ENCODE measurements around the gene ABHD18.
"Not testable (repeated sequence)": the region's sequence is repeated elsewhere in the genome, so short reads cannot be mapped to it uniquely, and the experiment has no call there.

The ABHD18 gene

DNA sequence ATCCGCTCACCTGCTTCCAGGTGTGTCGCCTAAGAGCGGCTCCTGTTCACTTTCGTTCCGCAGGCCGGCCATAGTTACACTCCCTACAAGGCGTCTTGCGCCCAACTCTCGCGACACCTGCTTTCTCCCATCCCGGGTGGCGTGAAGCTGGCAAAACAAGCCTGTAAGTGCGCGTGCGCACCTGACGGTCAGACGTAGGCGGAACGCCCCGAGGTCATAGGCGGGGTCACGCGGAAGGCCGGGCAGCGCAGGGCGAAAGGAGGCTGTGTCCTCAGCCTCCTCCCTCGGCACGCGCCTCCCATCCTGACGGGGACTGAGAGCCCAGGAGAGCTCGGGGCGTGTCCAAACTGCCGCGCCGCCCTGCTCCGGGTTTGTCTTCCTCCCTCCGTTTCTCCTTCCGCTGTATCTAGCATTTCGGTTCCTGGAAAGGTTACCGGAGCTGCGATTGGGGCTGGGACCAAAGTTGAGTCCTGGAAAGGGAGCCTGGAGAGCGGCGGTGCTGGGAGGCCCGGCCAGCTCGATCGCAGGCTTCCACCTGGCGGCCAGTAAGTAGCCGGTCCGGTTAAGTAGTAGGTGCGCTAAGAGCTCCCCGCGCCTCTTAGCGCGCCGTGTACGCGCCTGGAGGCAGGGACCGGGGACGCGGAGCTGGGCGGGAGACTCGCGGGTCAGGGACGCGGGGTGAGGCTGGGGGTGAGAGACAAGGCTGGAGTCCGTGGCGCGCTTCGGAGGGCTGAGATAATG lies at the start of gene ABHD18, which contains the start of gene MFSD8:
TSS of gene ABHD18 (plus strand) at position 345 of the 741 bp plus-strand sequence. CDS start 17,550 bp downstream, outside the sequence.
TSS of gene MFSD8 (minus strand) at position 112 of the 741 bp plus-strand sequence. CDS start at position 72, 40 bp downstream.
- peak; percentile 95 for DNase-seq

DNA sequence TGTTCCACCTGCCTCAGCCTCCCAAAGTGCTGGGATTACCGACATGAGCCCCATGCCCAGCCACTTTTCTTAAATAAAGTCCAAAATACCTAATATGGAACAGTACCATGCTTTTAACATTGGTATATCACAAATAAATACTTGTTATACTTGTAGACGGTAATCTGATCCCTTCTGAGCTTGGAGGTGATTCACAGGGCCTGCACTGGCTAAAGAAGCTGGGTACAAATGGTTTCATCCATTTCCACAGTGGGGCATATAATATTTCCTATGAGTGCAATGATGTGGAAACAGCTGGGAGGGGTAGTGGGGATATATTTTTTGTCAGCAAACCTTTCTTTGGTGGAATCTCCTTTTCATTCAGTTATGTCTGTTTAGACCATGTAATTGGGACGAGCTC lies 48.7 kb upstream of the ABHD18 start:
- DNase-seq, result no peak

DNA sequence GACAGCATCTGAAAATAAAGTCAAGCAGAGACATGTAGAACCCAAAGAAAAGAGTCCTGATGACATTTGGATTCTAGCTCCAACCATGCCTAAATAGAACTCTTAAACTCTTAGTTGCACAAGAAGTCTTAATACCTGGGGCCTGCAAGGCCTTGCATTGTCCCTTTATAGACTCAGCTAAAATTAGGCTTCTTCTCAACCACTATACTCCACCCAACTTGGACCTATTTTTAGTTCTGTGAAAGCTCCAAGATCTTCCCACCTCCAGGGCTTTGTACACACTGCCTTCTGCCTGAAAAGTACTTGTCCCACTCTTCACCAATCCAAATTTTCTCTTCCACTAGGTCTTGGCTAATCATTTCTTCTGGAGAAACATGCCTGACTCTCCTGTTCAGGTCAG lies 48.1 kb upstream of the ABHD18 start:
- DNase-seq, result no peak

DNA sequence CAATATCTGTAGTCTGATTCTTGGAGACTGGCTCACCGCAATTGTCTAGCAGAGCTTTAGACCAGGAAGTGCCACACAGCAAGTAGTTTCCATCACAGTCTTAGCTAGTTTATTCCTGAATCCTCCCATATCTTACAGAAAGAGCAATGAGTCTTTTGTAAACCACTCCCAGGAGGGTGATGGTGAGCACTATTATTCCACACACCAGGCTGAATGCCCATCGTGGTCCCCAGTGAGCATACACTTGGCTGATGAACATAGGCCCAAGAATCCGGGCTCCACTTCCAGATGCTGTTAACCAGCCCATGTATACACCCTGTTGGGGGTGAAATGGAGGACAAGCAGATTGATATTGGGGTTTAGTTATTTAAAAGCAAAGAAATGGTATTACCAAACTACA lies 44.7 kb upstream of the ABHD18 start:
- DNase-seq, result no peak

DNA sequence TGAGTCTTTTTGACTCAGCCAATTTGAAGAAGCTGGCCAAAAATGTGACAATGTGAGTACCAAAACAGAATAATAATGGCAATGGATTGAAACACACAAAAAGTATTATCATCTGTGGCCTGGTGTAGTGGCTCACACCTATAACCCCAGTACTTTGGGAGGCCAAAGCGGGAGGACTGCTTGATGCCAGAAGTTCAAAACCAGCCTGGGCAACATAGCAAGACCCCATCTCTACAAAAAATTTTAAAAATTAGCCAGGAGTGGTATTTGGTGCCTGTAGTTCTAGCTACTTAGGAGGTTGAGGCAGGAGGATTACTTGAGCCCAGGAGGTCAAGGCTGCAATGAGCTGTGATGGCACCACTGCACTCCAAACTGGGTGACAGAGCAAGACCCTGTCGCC lies 43.0 kb upstream of the ABHD18 start:
- no peak for DNase-seq

DNA sequence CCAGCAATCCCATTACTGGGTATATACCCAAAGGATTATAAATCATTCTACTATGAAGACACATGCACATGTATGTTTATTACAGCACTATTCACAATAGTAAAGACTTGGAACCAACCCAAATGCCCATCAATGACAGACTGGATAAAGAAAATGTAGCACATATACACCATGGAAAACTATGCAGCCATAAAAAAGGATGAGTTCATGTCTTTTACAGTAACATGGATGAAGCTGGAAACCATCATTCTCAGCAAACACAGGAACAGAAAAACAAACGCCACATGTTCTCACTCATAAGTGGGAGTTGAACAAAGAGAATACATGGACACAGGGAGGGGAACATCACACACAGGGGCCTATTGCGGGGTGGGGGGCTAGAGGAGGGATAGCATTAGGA lies 39.5 kb upstream of the ABHD18 start:
- not testable (repeated sequence) for DNase-seq

DNA sequence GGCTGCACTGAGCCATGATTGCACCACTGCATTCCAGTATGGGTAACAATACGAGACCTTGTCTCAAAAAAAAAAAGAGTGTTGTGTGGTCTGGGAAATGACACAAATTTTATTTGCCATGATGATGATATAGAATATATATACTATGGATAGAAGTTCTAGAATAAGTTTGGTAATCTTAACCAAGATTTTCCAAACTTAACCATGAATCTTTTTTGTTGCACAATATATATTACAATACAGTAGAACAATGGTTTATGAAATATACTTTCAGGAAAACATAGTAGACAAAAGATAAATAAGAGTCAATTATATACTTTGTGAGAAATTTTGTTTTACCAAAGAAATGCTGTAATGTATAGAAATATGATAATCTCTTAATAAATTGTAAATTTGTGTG lies 35.0 kb upstream of the ABHD18 start:
- DNase-seq, result no peak

DNA sequence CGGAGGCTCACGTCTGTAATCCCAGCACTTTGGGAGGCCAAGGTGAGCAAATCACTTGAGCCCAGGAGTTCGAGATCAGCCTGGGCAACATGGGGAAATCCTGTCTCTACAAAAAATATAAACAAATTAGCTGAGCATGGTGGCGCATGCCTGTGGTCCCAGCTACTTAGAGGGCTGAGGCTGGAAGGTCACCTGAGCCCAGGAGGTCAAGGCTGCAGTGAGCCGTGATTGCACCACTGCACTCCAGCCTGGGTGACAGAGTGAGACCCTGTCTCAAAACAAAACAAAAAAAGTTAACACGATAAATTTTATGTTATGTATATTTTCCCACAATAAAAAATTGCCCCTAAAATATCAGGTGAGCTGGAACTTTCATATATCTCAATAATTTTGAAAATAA lies 33.4 kb upstream of the ABHD18 start:
- DNase-seq, result not testable (repeated sequence)

DNA sequence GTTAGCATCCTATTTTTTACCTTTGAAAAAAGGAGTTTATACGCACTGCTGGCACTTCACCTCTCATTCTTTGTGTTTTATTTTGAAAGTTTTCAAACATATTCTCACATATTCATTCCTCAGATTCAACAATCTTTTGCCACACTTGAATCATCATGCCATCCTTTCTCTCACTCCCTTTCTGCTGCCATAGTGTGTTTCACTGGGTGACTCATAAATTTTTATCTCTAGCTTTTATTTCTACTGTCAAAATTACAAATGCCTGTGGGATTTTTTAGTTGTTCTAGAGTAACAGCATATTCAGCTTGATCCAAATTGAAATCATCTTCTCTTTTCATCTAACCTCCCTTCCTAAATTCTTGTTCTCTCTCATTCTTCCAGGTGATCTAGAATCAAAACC lies 28.2 kb upstream of the ABHD18 start:
- DNase-seq, result no peak

DNA sequence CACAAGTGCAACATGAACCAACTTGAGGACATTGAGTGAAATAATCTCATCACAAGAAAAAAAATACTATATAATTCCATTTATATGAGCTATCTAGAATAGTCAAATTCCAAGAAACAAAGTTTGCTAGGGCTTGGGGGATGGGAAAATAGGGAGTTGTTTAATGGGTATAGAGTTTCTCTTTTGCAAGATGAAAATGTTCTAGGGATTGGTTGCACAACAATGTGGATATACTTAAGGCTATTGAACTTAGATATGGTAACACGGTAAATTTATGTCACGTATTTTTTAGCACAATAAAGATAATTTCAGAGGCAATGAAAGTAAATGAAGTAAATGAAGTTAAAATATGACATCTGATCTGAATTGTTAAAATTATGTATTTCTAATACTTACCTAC lies 8.1 kb upstream of the ABHD18 start:
- no peak for DNase-seq

DNA sequence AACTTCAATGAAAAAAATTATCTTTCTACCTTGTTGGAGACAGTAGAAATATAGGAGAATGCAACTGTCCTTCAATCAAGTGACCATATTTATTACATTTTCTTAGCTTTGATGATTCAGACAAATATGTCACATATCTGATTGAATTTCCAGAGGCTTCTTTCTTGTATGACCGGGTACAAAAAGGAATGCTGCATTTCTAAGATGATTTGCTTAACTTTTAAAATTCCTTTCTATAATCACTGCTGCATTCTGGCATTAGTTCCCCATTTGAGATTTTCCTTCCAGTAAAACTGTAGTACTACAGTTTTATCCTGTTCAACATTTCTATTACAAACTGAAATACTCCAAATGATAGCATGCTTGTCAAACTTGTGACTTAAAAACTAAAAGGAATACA lies 5.4 kb upstream of the ABHD18 start:
- DNase-seq, result no peak

DNA sequence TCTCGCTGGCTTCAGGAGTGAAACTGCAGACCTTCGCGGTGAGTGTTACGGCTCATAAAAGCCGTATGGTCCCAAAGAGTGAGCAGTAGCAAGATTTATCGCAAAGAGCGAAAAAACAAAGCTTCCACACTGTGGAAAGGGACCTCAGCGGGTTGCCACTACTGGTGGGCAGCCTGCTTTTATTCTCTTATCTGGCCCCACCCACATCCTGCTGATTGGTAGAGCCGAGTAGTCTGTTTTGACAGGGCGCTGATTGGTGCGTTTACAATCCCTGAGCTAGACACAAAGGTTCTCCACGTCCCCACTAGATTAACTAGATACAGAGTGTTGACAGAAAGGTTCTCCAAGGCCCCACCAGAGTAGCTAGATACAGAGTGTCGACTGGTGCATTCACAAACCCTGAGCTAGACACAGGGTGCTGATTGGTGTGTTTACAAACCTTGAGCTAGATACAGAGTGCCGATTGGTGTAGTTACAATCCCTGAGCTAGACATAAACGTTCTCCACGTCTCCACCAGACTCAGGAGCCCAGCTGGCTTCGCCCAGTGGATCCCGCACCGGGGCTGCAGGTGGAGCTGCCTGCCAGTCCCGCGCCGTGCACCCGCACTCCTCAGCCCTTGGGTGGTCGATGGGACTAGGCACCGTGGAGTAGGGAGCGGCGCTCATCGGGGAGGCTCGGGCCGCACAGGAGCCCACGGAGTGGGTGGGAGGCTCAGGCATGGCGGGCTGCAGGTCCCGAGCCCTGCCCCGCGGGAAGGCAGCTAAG lies 1.4 kb upstream of the ABHD18 start:
- peak; percentile 10 for DNase-seq

DNA sequence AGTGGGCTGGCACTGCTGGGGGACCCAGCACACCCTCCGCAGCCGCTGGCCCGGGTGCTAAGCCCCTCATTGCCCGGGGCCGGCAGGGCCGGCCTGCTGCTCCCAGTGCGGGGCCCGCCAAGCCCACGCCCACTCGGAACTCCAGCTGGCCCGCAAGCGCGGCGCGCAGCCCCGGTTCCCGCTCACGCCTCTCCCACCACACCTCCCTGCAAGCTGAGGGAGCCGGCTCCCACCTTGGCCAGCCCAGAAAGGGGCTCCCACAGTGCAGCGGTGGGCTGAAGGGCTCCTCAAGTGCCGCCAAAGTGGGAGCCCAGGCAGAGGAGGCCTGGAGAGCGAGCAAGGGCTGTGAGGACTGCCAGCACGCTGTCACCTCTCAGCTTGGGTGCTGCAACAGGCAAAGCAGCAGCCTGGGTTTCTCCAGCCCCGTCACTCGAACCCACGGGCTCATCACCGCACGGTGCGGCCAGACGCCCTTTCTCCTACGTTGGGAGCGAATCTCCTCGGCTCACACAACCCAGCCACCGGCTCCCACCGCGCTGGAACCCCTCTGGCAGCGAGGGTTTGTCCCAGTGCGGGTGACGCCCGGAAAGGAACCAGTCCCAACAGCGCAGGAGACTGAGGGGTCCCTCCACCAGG lies 662 bp upstream of the ABHD18 start:
- peak; percentile 93 for DNase-seq

DNA sequence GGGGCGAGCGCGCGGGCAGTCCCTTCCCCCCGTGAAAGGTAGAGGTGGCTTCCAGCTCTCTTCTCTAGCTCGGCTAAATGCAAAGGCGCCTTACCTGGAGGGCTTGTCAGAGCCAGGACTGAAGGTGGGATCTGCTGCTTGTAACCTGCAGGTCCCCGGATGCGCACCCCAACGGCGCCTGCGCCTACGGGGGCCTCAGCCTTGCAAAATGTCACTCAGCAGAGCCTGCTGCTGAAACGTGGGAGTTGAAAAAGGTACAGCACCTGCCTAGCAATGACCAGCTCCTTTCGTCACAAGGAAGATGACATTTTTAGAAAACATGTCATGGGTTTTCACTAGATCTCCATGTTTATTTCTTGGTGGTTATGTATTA lies 583 bp downstream of the ABHD18 start:
- DNase-seq, result no peak

DNA sequence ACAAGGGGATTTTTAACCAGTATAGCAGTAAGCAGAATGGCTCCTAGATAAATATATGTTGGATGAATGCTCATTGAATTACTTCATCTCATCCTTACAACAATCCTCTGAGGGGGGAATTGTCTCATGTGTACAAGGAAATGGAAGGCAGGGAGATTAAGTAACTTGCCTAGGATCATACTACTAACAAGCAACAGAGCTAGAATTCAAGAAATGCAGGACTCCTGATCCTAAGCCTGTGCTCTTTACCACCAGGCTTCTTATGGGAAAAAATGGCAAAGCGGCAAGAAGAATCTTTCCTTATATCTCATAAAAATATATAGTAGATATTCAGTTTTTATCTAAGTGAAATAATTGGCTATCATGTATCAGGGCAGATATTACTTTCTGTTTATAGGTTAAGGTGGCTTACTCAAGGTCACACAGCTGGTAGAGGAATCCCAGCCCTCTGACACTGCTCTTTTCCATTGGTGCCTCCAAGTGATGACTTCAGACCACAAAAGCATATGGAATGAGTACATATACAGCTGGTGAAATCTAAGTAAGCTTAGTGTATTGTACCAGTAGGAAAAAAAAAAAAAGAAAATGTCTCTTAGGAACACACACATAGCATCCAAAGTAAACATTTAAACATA lies 2.1 kb downstream of the ABHD18 start:
- DNase-seq, result no peak

DNA sequence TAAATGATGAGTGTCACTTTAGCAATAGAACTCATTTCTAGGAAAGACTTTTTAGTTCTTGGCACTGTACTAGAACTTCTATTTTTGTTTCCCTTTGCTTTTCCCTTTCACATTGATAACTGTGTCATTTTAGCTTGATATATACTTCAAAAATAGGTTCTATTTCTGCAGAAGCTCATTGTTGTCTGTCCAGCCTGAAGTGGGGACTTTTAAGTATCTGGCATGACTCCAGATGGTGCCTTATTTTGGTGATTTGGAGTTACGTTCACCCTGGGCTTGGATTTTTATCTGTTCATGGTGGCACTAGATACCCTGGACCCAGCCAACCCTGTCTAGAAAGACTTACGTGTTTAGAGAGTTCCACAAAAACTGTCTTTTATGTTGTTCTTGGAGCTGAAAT lies 3.4 kb downstream of the ABHD18 start:
- DNase-seq, result no peak

DNA sequence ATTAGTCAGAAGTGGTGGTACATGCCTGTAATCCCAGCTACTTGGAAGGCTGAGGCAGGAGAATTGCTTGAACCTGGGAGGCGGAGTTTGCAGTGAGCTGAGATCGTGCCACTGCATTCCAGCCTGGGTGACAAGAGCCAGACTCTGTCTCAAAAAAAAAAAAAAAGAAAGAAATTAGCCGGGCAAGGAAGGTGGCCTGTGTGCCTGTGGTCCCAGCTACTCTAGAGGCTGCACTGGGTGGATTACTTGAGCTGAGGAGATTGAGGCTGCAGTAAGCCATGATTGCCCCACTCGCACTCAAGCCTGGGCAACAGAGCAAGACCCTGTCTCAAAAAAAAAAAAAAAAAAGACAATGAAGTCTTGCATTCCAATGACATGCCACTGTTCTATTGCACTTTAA lies 5.7 kb downstream of the ABHD18 start:
- DNase-seq, result not testable (repeated sequence)

DNA sequence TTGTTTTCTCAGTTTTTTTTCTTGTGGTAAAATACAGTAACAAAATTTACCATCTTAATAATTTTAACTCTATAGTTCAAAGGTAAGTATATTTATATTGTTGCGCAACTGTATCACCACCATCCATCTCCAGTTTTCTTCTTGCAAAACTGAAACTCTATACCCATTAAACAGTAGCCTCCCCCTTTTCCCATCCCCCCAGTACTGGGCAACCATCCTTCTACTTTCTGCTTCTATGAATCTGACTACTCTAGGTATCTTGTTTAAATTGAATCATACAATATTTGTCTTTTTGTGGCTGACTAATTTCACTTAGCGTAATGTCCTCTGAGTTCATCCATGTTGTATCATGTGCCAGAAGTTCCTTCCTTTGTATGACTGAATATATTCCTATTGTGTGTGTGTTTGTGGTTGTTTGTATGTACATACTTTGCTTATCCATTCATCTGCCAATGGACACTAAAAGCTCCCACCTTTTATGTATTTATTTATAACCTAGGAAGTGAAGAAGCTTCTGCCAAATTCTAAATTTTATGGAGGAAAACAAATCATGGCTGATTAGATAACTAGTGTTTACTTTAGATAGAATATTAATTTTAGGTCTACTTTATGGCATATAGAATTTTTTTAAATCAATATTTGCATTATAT lies 10.0 kb downstream of the ABHD18 start:
- no peak for DNase-seq

DNA sequence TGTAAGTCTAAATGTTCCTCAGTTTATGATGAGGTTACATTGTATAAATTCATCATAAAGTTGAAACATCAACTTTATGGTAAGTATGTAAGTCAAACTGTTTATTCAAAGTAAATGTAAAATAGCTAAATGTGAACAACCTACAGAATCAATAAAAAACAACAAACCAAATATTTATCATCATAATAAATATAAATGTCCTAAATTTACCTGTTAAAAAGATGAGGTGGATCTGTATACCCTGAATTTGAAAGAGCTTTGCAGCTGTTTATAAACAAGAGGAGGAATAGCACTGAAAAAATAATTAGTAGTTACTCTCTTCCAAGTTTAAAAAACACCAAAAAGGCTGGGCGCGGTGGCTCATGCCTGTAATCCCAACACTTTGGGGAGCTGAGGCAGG lies 13.7 kb downstream of the ABHD18 start:
- no peak for DNase-seq

DNA sequence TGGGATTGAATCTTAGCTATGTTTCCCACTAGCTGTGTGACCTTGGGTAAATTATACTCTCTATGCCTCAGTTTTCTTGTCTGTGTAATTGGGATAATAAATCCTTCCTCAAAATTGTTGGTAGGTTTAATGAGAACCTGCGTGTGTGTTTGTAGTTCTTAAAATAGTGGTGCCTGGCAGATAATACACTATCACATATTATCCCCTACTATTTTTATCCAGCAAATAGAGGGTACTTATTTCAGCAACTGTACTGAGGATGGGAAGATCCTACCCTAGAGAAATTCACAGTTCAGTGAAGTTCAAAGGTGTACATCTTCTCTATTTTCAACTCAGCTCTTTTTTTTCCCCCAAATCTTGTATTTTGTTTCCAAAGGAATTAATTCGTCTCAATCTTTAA lies 17.2 kb downstream of the ABHD18 start:
- DNase-seq, result no peak

DNA sequence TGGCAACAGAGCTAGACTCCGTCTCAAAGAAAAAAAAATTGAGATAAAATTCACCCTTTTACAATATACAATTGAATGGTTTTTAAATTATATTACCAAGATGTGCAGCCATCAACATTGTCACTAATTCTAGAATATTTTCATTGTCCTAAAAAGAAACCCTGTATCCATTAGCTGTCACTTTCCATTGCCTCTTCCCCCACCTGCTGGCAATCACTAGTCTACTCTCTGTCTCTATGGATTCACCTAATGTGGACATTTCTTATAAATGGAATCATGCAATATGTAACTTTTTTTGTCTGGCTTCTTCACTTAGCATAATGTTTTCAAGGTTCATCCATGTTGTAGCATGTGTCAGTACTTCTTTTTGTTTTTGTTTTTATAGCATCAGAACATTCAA lies 20.8 kb downstream of the ABHD18 start:
- no peak for DNase-seq

DNA sequence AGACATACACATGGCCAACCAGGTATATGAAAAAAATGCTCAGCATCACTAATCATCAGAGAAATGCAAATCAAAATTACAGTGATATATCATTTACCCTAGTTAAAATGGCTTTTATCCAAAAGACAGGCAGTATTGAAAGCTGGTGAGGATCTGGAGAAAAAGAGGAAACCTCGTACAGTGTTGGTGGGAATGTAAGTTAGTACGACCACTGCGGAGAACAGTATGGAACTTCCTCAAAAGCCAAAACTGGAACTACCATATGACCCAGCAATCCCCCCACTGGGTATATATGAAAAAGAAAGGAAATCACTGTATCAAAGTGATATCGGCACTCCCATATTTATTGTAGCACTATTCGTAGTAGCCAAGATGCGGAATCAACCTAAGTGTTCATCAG lies 23.4 kb downstream of the ABHD18 start:
- DNase-seq, result no peak

DNA sequence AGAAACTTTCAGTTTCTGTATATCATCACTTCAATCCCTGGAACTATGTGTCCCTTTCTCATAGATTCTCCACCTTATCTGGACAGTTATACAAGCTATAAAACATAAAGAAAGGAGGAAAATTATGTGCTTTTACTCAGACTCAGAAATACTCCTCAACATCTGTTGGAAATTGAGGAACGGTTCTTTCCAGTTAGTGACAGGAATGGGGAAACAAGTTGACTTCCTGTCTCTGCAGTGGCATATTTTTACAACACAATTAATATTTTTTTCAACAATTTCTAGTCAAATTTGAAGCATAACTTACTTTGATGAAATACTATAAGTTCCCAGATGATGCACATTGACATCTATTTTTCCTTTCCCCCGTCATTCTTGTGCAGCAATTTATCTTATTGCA lies 27.9 kb downstream of the ABHD18 start:
- no peak for DNase-seq

Measured in retina (tissue), 1 donor.